GM12891 (cell line): ENCODE measurements around the gene PSMD9.

ENCODE experiments used
- DNase-seq: peaks from one replicate; pipeline ENCODE4 v3.0.0; 2011; ENCODE audit warnings: low spot score; ENCODE audit not compliant: insufficient read length
- FAIRE-seq: peaks from 2 replicates; lab custom pipeline; 2011; peaks lifted over from hg19 to GRCh38; lab: Jason Lieb, UNC
- PAX5 ChIP-seq: IDR thresholded peaks from 2 replicates; pipeline ENCODE4 v1.6.1; 2011; ENCODE audit warnings: low read length, moderate library complexity, mild to moderate bottlenecking; ENCODE audit not compliant: insufficient read depth, severe bottlenecking
- POLR2A ChIP-seq: IDR thresholded peaks from 2 replicates; pipeline ENCODE4 v1.6.1; 2011; ENCODE audit warnings: low read depth, low read length, control low read depth
- POLR2AphosphoS5 ChIP-seq: IDR thresholded peaks from 2 replicates; pipeline ENCODE4 v1.6.1; 2011; ENCODE audit warnings: low read depth, low read length, control low read depth
- POU2F2 ChIP-seq: IDR thresholded peaks from 2 replicates; pipeline ENCODE4 v1.6.1; 2011; ENCODE audit warnings: low read depth, mild to moderate bottlenecking, control low read depth, low read length, moderate library complexity
- SPI1 ChIP-seq: IDR thresholded peaks from 2 replicates; pipeline ENCODE4 v1.6.1; 2011; ENCODE audit warnings: low read depth, low read length, control low read depth
- TAF1 ChIP-seq: IDR thresholded peaks from 2 replicates; pipeline ENCODE4 v1.6.1; 2011; ENCODE audit warnings: low read depth, low read length, control low read depth

Gene PSMD9

GRCh38 chr12:121964813-121965643 lies 76.4 kb downstream of the PSMD9 start:
- no peak for TF ChIP-seq PAX5
- no peak for TF ChIP-seq SPI1
- no peak for TF ChIP-seq POLR2A
- TF ChIP-seq POU2F2 = no peak
- no peak for TF ChIP-seq POLR2AphosphoS5
- no peak for TF ChIP-seq TAF1
- no peak for FAIRE-seq
- no peak for DNase-seq

- TF ChIP-seq PAX5 (no peak), POLR2AphosphoS5 (no peak), POLR2A (no peak), TAF1 (no peak), POU2F2 (no peak), SPI1 (no peak)
- no peak for FAIRE-seq
- DNase-seq = no peak
These were observed 78.4 kb downstream of the PSMD9 start for GRCh38 chr12:121966959-121967358.
